ENCODE measurements around the gene AIMP1.

The AIMP1 gene

DNA sequence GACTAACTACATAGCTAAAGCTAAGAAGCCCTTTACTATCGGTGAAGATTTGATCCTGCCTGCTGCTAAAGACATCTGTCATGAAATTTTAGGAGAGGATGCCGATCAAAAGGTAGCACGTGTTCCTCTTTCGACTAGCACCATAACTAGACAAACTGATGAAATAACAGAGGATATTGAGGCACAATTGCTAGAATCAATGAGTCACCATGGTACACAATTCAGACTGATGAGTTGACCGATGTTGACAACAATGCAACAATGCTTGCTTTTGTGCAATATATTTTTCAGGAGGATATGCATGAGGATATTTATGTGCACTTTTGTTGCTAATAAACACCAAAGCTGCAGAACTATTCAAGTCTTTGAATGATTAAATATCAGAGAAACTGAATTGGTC, 24.7 kb upstream of the AIMP1 start:
- H3K36me3 ChIP-seq (ENCODE audit: control insufficient read depth in 5 of 5, insufficient read depth in 5 of 5, low read length in 5 of 5), result peaks cover 31 to 45% (median 36%) of the 10 kb centered on the region in 5 donors

DNA sequence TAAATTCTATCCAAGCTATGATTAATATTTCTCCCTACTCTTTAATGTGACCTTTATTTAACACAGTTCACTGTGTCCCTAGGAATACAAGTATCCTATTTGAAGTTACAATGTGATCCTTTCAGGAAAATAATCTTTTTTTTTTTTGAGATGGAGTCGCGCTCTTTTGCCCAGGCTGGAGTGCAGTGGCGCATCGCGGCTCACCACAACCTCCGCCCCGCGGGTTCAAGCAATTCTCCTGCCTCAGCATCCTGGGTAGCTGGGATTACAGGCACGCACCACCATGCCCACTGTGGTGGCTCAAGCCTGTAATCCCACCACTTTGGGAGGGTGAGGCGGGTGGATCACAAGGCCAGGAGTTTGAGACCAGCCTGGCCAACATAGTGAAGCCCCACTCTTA, 22.3 kb upstream of the AIMP1 start:
- Histone ChIP-seq H3K27me3 (ENCODE audit: control insufficient read depth in 5 of 5, insufficient read depth in 4 of 5, low read length in 5 of 5) (no peaks in the 10 kb centered on the region), H3K9ac (ENCODE audit: low read length in 5 of 5) (no peak overlapping the region), H3K4me1 (ENCODE audit: control insufficient read depth in 5 of 5, insufficient read depth in 5 of 5, low read length in 5 of 5) (no peaks in the 10 kb centered on the region), H3K9me3 (ENCODE audit: control insufficient read depth in 5 of 5, low read length in 5 of 5) (no peaks in the 10 kb centered on the region), H3K27ac (ENCODE audit: low read depth, low read length) (no peak overlapping the region), H3K36me3 (ENCODE audit: control insufficient read depth in 5 of 5, insufficient read depth in 5 of 5, low read length in 5 of 5) (peaks cover 27 to 42% (median 31%) of the 10 kb centered on the region in 5 donors), H3K4me3 (ENCODE audit: low read depth in 1 of 5, low read length in 5 of 5) (no peak overlapping the region)

More for the DNA sequence above, 24.7 kb upstream of the AIMP1 start:
- no peaks in the 10 kb centered on the region for H3K9me3 ChIP-seq (ENCODE audit: control insufficient read depth in 5 of 5, low read length in 5 of 5)
- H3K27me3 ChIP-seq (ENCODE audit: control insufficient read depth in 5 of 5, insufficient read depth in 4 of 5, low read length in 5 of 5), result no peaks in the 10 kb centered on the region
- no peak overlapping the region for H3K4me3 ChIP-seq (ENCODE audit: low read depth in 1 of 5, low read length in 5 of 5)
- H3K9ac ChIP-seq (ENCODE audit: low read length in 5 of 5), result no peak overlapping the region
- no peaks in the 10 kb centered on the region for H3K4me1 ChIP-seq (ENCODE audit: control insufficient read depth in 5 of 5, insufficient read depth in 5 of 5, low read length in 5 of 5)
- H3K27ac ChIP-seq (ENCODE audit: low read depth, low read length), result no peak overlapping the region

DNA sequence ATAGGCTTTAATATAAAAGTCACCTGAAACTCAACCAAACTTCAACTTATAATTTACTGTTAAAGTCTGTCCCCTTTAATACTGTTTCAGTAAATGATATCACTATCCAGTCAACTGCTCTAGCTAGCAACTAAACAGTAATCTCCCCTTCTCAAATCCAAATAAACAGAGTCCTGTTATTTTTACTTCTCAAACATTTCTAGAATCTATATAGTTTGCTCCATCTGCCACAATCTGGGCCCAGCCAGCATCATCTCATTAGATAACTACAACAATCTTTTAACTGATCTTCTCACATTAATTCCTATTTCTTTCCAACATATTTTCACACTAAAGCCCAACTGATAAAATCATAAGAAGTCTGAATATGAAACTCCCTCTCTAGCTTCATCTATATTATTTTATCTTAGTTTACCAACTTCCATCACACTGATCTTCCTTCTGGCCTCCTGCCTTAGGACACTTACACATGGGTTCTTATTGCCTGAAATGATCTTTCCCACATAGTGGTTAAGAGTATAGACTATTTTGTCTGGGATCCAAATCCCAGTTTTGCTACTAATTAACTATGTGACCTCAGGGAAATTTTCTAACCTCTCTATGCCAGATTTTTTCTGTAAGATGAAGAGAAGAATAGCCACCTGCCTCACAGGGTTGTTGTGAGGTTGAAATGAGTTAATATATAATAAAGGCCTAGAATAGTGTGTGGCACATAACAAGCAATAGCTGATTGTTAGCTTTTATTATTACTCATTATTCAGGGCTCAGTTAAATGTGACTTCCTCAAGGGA, 18.9 kb upstream of the AIMP1 start:
- Histone ChIP-seq H3K4me1 (ENCODE audit: control insufficient read depth in 5 of 5, insufficient read depth in 5 of 5, low read length in 5 of 5) (peaks cover 0 to 9% (median 6%) of the 10 kb centered on the region in 5 donors), H3K27ac (ENCODE audit: low read depth, low read length) (no peak overlapping the region), H3K27me3 (ENCODE audit: control insufficient read depth in 5 of 5, insufficient read depth in 4 of 5, low read length in 5 of 5) (no peaks in the 10 kb centered on the region), H3K36me3 (ENCODE audit: control insufficient read depth in 5 of 5, insufficient read depth in 5 of 5, low read length in 5 of 5) (peaks cover 12 to 28% (median 24%) of the 10 kb centered on the region in 5 donors), H3K9ac (ENCODE audit: low read length in 5 of 5) (no peak overlapping the region), H3K4me3 (ENCODE audit: low read depth in 1 of 5, low read length in 5 of 5) (no peak overlapping the region), H3K9me3 (ENCODE audit: control insufficient read depth in 5 of 5, low read length in 5 of 5) (no peaks in the 10 kb centered on the region)

DNA sequence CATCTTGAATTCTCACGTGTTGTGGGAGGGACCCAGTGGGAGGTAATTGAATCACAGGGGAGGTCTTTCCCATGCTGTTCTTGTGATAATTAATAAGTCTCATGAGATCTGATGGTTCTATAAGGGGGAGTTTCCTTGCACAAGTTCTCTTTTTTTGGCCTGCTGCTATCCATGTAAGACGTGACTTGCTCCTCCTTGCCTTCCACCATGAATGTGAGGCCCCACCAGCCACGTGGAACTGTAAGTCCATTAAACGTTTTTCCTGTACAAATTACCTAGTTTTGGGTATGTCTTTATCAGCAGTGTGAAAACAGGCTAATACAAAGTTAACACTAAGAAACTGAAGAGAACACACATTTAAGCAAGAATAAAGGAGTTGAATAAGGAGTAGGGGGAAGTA, 16.4 kb upstream of the AIMP1 start:
- Histone ChIP-seq H3K9ac (ENCODE audit: low read length in 5 of 5) (no peak overlapping the region), H3K36me3 (ENCODE audit: control insufficient read depth in 5 of 5, insufficient read depth in 5 of 5, low read length in 5 of 5) (peaks cover under 1 to 19% (median 12%) of the 10 kb centered on the region in 5 donors), H3K4me3 (ENCODE audit: low read depth in 1 of 5, low read length in 5 of 5) (no peak overlapping the region), H3K4me1 (ENCODE audit: control insufficient read depth in 5 of 5, insufficient read depth in 5 of 5, low read length in 5 of 5) (peaks cover 0 to 9% (median 6%) of the 10 kb centered on the region in 5 donors), H3K9me3 (ENCODE audit: control insufficient read depth in 5 of 5, low read length in 5 of 5) (no peaks in the 10 kb centered on the region), H3K27me3 (ENCODE audit: control insufficient read depth in 5 of 5, insufficient read depth in 4 of 5, low read length in 5 of 5) (no peaks in the 10 kb centered on the region), H3K27ac (ENCODE audit: low read depth, low read length) (no peak overlapping the region)

DNA sequence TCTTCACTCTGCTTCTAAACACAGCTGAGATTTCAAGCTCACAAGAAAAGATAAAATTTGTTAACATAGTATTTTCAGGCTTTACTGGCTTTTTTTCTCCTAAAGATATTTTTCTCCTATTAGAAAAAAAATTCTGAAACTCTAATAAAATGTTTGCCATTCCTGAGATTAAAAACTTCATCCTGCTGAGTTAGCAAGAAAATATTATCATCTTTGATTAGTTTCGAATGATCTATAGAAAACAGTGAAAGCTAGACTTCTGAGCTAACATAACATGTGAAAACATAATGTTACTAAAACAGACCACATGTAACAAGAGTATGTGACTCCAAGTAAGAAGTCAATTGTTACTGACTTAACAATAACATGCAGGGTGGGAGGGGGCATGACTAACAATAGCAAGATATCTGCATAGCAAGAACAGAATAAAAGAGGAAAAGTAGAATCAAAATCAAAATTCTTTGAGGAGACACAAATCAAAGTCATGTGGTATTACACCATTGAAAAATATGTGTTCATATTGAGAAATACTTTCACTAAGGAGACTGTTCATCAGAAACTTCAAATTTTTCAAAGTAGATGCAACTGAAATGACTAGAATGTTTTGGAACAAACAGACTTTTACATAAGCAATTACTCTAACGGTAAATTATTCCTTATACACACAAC, 14.8 kb upstream of the AIMP1 start:
- no peak overlapping the region for H3K4me3 ChIP-seq (ENCODE audit: low read depth in 1 of 5, low read length in 5 of 5)
- no peaks in the 10 kb centered on the region for H3K9me3 ChIP-seq (ENCODE audit: control insufficient read depth in 5 of 5, low read length in 5 of 5)
- peaks cover 1 to 17% (median 11%) of the 10 kb centered on the region in 5 donors for H3K36me3 ChIP-seq (ENCODE audit: control insufficient read depth in 5 of 5, insufficient read depth in 5 of 5, low read length in 5 of 5)
- H3K27ac ChIP-seq (ENCODE audit: low read depth, low read length), result peak overlapping the region; percentile 70
- no peaks in the 10 kb centered on the region for H3K27me3 ChIP-seq (ENCODE audit: control insufficient read depth in 5 of 5, insufficient read depth in 4 of 5, low read length in 5 of 5)
- H3K9ac ChIP-seq (ENCODE audit: low read length in 5 of 5), result no peak overlapping the region
- H3K4me1 ChIP-seq (ENCODE audit: control insufficient read depth in 5 of 5, insufficient read depth in 5 of 5, low read length in 5 of 5), result peaks cover 0 to 9% (median 6%) of the 10 kb centered on the region in 5 donors

DNA sequence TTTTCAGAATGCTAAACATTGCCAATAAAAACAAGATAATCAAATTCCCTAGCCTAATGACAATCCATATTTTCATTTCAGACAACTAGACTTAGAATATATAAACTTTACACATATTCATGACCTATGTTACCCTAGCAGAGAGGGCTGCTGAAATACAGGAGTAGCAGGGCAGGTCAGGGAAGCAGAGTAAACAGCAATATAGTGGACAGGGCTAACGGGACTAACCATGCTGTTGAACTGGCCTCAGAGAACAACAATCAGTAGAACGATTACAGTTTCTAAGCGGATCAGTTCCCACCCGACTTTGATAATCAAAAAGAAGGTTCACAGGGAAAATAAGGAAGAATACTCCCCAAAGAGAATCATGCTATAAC, 14.3 kb upstream of the AIMP1 start:
- Histone ChIP-seq H3K4me1 (ENCODE audit: control insufficient read depth in 5 of 5, insufficient read depth in 5 of 5, low read length in 5 of 5) (peaks cover 0 to 9% (median 6%) of the 10 kb centered on the region in 5 donors), H3K4me3 (ENCODE audit: low read depth in 1 of 5, low read length in 5 of 5) (no peak overlapping the region), H3K9me3 (ENCODE audit: control insufficient read depth in 5 of 5, low read length in 5 of 5) (no peaks in the 10 kb centered on the region), H3K36me3 (ENCODE audit: control insufficient read depth in 5 of 5, insufficient read depth in 5 of 5, low read length in 5 of 5) (peaks cover 2 to 17% (median 11%) of the 10 kb centered on the region in 5 donors), H3K27ac (ENCODE audit: low read depth, low read length) (peak overlapping the region; percentile 70), H3K27me3 (ENCODE audit: control insufficient read depth in 5 of 5, insufficient read depth in 4 of 5, low read length in 5 of 5) (no peaks in the 10 kb centered on the region), H3K9ac (ENCODE audit: low read length in 5 of 5) (no peak overlapping the region)

DNA sequence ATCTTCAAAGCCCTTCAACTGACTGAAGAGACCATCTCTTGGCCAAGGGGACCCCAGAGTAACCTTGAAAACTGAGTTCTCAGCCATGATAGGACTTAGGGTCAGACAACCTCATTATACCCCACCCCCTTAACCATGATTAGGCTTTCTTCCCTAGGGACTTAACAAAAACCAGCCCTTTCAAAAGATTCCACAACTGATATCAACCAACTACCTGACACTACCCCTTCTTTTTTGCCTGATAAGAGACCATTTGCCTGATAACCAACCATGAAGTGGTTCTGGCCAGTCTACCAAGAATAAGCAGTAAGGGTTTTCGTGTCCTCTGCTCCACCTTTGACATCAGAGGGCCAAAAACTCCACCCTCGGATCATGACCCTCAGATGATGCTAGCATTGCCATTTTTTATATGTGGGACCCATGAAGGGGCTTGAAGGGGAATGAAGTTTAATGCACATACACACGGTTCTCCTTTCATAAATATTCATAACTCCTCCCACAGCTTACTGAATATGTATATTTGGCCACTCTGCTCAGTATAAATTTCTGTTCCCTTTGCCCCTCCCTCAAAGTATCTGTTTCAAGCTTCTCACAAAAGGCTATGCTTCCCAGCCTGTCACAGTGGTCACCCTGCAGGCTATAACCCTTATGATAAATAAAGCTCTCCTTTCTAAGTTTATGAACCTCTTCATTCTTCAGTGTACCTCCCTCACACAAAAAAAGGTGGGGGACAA, 12.6 kb upstream of the AIMP1 start:
- Histone ChIP-seq H3K4me1 (ENCODE audit: control insufficient read depth in 5 of 5, insufficient read depth in 5 of 5, low read length in 5 of 5) (peaks cover 0 to 9% (median 6%) of the 10 kb centered on the region in 5 donors), H3K4me3 (ENCODE audit: low read depth in 1 of 5, low read length in 5 of 5) (no peak overlapping the region), H3K36me3 (ENCODE audit: control insufficient read depth in 5 of 5, insufficient read depth in 5 of 5, low read length in 5 of 5) (peaks cover 5 to 21% (median 16%) of the 10 kb centered on the region in 5 donors), H3K27me3 (ENCODE audit: control insufficient read depth in 5 of 5, insufficient read depth in 4 of 5, low read length in 5 of 5) (no peaks in the 10 kb centered on the region), H3K9ac (ENCODE audit: low read length in 5 of 5) (no peak overlapping the region), H3K9me3 (ENCODE audit: control insufficient read depth in 5 of 5, low read length in 5 of 5) (no peaks in the 10 kb centered on the region), H3K27ac (ENCODE audit: low read depth, low read length) (no peak overlapping the region)

DNA sequence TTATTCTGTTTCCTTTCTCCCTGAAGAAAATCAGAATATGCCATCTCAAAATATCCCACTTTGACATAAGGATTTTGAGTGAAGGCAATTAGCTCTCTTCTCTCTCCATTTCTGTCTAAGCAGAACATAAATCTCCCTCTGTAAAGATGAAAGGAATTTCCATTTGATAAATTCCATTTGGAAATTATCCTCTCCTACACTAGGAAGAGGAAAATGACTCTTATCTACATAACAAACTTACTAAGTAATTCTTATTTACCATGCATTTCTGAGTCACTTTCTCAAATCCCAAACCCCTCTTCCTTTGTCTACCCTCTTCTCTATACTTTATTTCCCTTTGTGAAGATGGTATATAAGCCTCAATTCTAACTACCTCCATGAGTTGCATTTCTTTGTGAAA, 11.7 kb upstream of the AIMP1 start:
- Histone ChIP-seq H3K27ac (ENCODE audit: low read depth, low read length) (no peak overlapping the region), H3K4me3 (ENCODE audit: low read depth in 1 of 5, low read length in 5 of 5) (no peak overlapping the region), H3K4me1 (ENCODE audit: control insufficient read depth in 5 of 5, insufficient read depth in 5 of 5, low read length in 5 of 5) (peaks cover 0 to 9% (median 6%) of the 10 kb centered on the region in 5 donors), H3K9me3 (ENCODE audit: control insufficient read depth in 5 of 5, low read length in 5 of 5) (no peaks in the 10 kb centered on the region), H3K27me3 (ENCODE audit: control insufficient read depth in 5 of 5, insufficient read depth in 4 of 5, low read length in 5 of 5) (no peaks in the 10 kb centered on the region), H3K36me3 (ENCODE audit: control insufficient read depth in 5 of 5, insufficient read depth in 5 of 5, low read length in 5 of 5) (peaks cover 3 to 19% (median 12%) of the 10 kb centered on the region in 5 donors), H3K9ac (ENCODE audit: low read length in 5 of 5) (no peak overlapping the region)

DNA sequence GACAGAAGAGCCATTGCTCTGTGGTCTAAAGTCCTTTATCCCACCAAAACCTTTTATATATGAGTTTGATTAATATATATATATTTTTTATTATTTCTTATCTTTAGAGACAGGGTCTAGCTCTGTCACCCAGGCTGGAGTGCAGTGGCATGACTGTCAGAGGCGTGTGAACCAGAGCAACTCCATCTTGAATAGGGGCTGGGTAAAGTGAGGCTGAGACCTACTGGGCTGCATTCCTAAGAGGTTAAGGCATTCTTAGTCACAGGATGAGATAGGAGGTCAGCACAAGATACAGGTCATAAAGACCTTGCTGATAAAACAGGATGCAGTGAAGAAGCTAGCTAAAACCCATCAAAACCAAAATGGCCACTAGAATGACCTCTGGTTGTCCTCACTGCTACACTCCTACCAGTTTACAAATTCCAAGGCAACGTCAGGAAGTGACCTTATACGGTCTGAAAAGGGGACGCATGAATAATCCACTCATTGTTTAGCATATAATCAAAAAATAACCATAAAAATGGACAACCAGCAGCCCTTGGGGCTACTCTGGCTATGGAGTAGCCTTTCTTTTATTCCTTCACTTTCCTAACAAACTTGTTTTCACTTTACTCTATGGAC, 10.8 kb upstream of the AIMP1 start:
- Histone ChIP-seq H3K36me3 (ENCODE audit: control insufficient read depth in 5 of 5, insufficient read depth in 5 of 5, low read length in 5 of 5) (peaks cover 0 to 12% (median 8%) of the 10 kb centered on the region in 5 donors), H3K27me3 (ENCODE audit: control insufficient read depth in 5 of 5, insufficient read depth in 4 of 5, low read length in 5 of 5) (no peaks in the 10 kb centered on the region), H3K4me1 (ENCODE audit: control insufficient read depth in 5 of 5, insufficient read depth in 5 of 5, low read length in 5 of 5) (peaks cover 0 to 9% (median 6%) of the 10 kb centered on the region in 5 donors), H3K27ac (ENCODE audit: low read depth, low read length) (no peak overlapping the region), H3K4me3 (ENCODE audit: low read depth in 1 of 5, low read length in 5 of 5) (no peak overlapping the region), H3K9ac (ENCODE audit: low read length in 5 of 5) (no peak overlapping the region), H3K9me3 (ENCODE audit: control insufficient read depth in 5 of 5, low read length in 5 of 5) (no peaks in the 10 kb centered on the region)
